Neuronal stem cell (in vitro differentiated cells): ENCODE measurements around the gene ABHD15.

Experiments used
- DNase-seq: peaks from one replicate; pipeline ENCODE4 v3.0.0-alpha.2; 2013; ENCODE audit warnings: low spot score
- H2AFZ ChIP-seq: one replicate; pipeline ENCODE4 v1.6.1; 2013; ENCODE audit warnings: mild to moderate bottlenecking, low read length, inconsistent platforms
- H2AK5ac ChIP-seq: 2 replicates; pipeline ENCODE4 v1.6.1; 2013; ENCODE audit warnings: low read depth, mild to moderate bottlenecking, inconsistent platforms, low read length, moderate library complexity, mixed read lengths
- H2BK120ac ChIP-seq: 2 replicates; pipeline ENCODE4 v1.6.1; 2013; ENCODE audit warnings: low read depth, mild to moderate bottlenecking, inconsistent platforms, low read length, moderate library complexity, mixed read lengths
- H2BK12ac ChIP-seq: one replicate; pipeline ENCODE4 v1.6.1; 2013; ENCODE audit warnings: low read length, inconsistent platforms
- H2BK15ac ChIP-seq: 2 replicates; pipeline ENCODE4 v1.6.1; 2013; ENCODE audit warnings: mild to moderate bottlenecking, low read length, inconsistent platforms, mixed read lengths
- H2BK5ac ChIP-seq: one replicate; pipeline ENCODE4 v1.6.1; 2013; ENCODE audit warnings: inconsistent platforms, mild to moderate bottlenecking, low read length, moderate library complexity
- H3K14ac ChIP-seq: one replicate; pipeline ENCODE4 v1.6.1; 2013; ENCODE audit warnings: low read length, inconsistent platforms
- H3K18ac ChIP-seq: 2 replicates; pipeline ENCODE4 v1.6.1; 2013; ENCODE audit warnings: low read length, inconsistent platforms
- H3K23ac ChIP-seq: 2 replicates; pipeline ENCODE4 v1.6.1; 2013; ENCODE audit warnings: low read depth, mild to moderate bottlenecking, mixed read lengths, low read length, inconsistent platforms; ENCODE audit not compliant: poor library complexity
- H3K27ac ChIP-seq: replicated peaks from 3 replicates; pipeline ENCODE4 v1.5.1; 2013; ENCODE audit warnings: low read length, inconsistent platforms
- H3K27me3 ChIP-seq, 3 experiments: 2 replicates each; pipeline ENCODE4 v1.6.1; 2013; ENCODE audit warnings: low read length in 3 of 3, mild to moderate bottlenecking in 2 of 3, inconsistent platforms in 1 of 3, low read depth in 1 of 3, mixed read lengths in 1 of 3, moderate library complexity in 1 of 3; ENCODE audit not compliant: control insufficient read depth in 3 of 3, insufficient read depth in 3 of 3
- H3K36me3 ChIP-seq, 2 donors: replicated peaks in 1 of 2; 2 replicates each; pipeline ENCODE4 v1.6.1; 2013; ENCODE audit warnings: low read length in 2 of 2; ENCODE audit not compliant: control insufficient read depth in 2 of 2, insufficient read depth in 2 of 2
- H3K4ac ChIP-seq: 2 replicates; pipeline ENCODE4 v1.6.1; 2013; ENCODE audit warnings: inconsistent platforms, mild to moderate bottlenecking, low read length, moderate library complexity
- H3K4me1 ChIP-seq, 2 donors: 1 replicate in 1 of 2; 2 replicates in 1 of 2; pipeline ENCODE4 v1.6.1; 2013; ENCODE audit warnings: low read length in 2 of 2, low read depth in 1 of 2; ENCODE audit not compliant: control insufficient read depth in 2 of 2, insufficient read depth in 1 of 2
- H3K4me2 ChIP-seq: one replicate; pipeline ENCODE4 v1.6.1; 2013; ENCODE audit warnings: mild to moderate bottlenecking, low read length, inconsistent platforms; ENCODE audit not compliant: insufficient read depth, poor library complexity, severe bottlenecking
- H3K4me3 ChIP-seq, 2 donors: 2 replicates each; pipeline ENCODE4 v1.5.1; 2013; ENCODE audit warnings: low read length in 2 of 2, mild to moderate bottlenecking in 2 of 2, inconsistent platforms in 1 of 2, moderate library complexity in 1 of 2
- H3K79me1 ChIP-seq: one replicate; pipeline ENCODE4 v1.6.1; 2013; ENCODE audit warnings: low read depth, mild to moderate bottlenecking, inconsistent platforms, low read length, moderate library complexity
- H3K9ac ChIP-seq: one replicate; pipeline ENCODE4 v1.6.1; 2013; ENCODE audit warnings: mild to moderate bottlenecking, low read depth, low read length, inconsistent platforms; ENCODE audit not compliant: poor library complexity
- H3K9me3 ChIP-seq, 2 donors: replicated peaks in 1 of 2; 2 replicates each; pipeline versions ENCODE3 to v1.6.1; 2013; ENCODE audit warnings: low read length in 2 of 2, mild to moderate bottlenecking in 2 of 2, inconsistent platforms in 1 of 2, low read depth in 1 of 2, mixed read lengths in 1 of 2, moderate library complexity in 1 of 2; ENCODE audit not compliant: control insufficient read depth in 2 of 2, insufficient read depth in 1 of 2
- H4K8ac ChIP-seq: one replicate; pipeline ENCODE4 v1.6.1; 2013; ENCODE audit warnings: low read depth, mild to moderate bottlenecking, inconsistent platforms, low read length, moderate library complexity
- H4K91ac ChIP-seq: one replicate; pipeline ENCODE4 v1.6.1; 2013; ENCODE audit warnings: low read length, low read depth, mild to moderate bottlenecking, inconsistent platforms; ENCODE audit not compliant: poor library complexity
- WGBS, 2 donors: extraction: QIAGEN DNeasy Blood & Tissue Kit; methylation state at CpG; one replicate each; pipeline ENCODE4 v1.1.7; 2013; ENCODE audit warnings: missing lambda C conversion rate in 2 of 2, mixed read lengths in 1 of 2; ENCODE audit not compliant: insufficient read length in 2 of 2, insufficient replicate concordance in 1 of 2; ENCODE audit errors: extremely low coverage in 2 of 2; 5-methylcytosine and 5-hydroxymethylcytosine counted together

The ABHD15 gene

DNA sequence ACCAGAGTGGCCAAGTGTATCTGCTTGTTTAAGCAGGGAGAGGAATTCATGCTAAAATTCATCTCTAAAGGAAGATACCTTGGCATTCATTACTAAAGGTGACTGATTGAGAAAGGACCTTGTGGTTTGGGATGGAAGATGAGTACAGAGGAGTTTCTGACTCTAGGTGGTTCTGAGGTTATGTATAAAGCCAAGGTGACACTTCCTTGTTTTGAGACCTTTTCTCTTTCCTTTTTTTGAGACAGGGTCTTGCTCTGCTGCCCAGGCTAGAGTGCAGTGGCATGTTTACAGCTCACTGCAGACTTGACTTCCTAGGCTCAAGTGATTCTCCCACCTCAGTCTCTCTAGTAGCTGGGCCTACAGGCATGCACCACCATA lies 9.1 kb downstream of the ABHD15 start:
- Histone ChIP-seq H2BK120ac (no peak overlapping the region), H3K14ac (no peak overlapping the region), H3K4me1 (no peaks in the 10 kb centered on the region), H3K4ac (no peak overlapping the region), H2BK15ac (no peak overlapping the region), H3K4me3 (no peak overlapping the region), H3K36me3 (peaks cover 0 to 25% of the 10 kb centered on the region in 2 donors), H4K8ac (no peak overlapping the region), H3K27ac (no peak overlapping the region), H2AFZ (no peak overlapping the region), H3K79me1 (no peaks in the 10 kb centered on the region), H2BK5ac (no peak overlapping the region), H4K91ac (no peak overlapping the region), H3K18ac (no peak overlapping the region), H3K9me3 (no peaks in the 10 kb centered on the region), H3K4me2 (no peak overlapping the region), H3K23ac (no peak overlapping the region), H2BK12ac (no peak overlapping the region), H3K9ac (no peak overlapping the region), H3K27me3 (no peaks in the 10 kb centered on the region), H2AK5ac (no peak overlapping the region)
- DNase-seq, result no peak

DNA sequence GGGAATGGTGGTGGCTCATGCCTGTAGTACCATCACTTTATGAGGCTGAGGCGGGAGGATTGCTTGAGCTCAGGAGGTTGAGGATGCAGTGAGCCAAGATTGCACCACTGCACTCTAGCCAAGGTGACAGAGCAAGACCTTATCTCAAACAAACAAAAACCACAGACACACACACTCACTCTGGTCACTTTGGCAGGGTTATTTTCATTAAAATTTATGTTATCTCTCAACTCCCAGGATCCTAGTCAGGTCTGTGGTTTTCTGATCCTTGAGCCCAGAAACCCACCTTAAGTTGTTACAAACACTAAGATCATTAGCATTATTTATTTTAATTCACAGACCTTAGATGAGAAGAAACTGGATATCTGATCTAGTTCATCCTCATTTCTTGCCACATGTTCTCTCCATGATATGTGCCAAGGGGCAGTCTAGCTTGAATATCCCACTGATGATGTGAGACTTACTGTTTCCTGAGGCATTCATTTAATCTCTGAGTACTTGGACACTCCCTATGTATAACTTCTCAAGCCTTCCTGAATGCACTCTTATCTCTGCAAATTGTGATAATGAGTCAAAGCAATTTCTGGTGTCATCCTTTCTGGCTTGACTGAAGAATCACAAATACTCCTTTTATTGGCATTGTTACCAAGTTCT lies 9.6 kb downstream of the ABHD15 start:
- Histone ChIP-seq H2BK15ac (no peak overlapping the region), H3K36me3 (peaks cover 0 to 20% of the 10 kb centered on the region in 2 donors), H3K9ac (no peak overlapping the region), H3K14ac (no peak overlapping the region), H3K27ac (no peak overlapping the region), H3K23ac (no peak overlapping the region), H3K27me3 (no peaks in the 10 kb centered on the region), H2AK5ac (no peak overlapping the region), H3K4me3 (no peak overlapping the region), H3K4me2 (no peak overlapping the region), H2AFZ (no peak overlapping the region), H4K91ac (no peak overlapping the region), H2BK12ac (no peak overlapping the region), H3K4ac (no peak overlapping the region), H2BK5ac (no peak overlapping the region), H2BK120ac (no peak overlapping the region), H3K4me1 (no peaks in the 10 kb centered on the region), H3K18ac (no peak overlapping the region), H3K9me3 (no peaks in the 10 kb centered on the region), H4K8ac (no peak overlapping the region), H3K79me1 (no peaks in the 10 kb centered on the region)
- DNase-seq, result no peak
- no CpG with 5 or more reads among the region's 1 CpG for WGBS, 2 donors

DNA sequence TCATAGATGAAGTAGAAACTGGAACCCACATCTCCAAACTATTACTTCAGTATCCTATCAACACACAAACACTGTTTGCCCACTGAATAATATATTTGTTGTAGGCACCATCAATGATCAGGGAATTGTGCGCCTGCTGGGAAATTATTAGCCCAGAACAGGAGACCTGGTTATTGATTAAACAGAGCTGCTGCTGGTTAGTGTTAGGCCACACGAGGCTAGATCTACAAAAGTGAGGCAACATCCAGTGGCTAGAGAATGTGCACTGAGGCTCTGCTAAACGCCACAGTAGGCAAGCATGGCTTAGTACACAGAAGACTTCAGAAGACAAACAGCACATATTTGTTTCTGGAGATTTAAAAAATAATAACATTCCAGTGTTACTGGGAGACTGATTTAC lies 11.0 kb downstream of the ABHD15 start:
- no CpG with 5 or more reads among the region's 3 CpGs for WGBS, 2 donors
- peaks cover 0 to 2% of the 10 kb centered on the region in 2 donors for H3K9me3 ChIP-seq

DNA sequence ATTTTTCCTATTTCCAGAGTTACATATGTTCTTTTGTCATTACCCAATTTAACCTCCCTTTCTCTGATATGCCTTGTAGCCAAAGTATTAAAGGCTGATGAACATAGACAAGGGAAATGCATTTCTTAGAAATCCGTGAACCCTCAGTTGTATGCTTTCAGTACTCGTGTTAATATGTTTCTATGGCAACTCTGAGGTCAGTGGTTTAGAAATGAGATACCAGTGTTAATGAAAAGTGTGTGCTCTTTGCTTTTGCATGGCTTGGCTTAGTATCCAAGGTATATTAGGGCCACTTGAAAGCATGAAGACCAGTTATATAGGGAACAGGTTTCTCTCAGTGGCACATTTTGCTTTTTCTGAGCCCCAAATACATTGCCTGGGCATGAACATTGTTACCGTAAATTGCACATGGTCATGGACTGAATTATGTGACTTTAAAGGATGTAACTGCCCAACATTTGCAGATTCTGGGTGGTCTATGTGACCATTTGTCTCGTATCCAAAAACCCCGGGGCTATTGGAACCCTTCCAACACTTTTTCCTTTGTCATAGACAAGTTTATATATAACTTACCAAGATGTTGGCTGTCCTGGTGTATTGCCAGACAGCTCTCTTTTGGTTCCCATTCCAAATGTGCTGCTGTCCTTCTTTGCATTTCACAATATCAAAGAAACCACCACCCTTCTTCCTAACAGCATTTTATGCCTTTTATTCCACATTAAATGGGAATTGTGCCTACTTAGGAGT lies 17.5 kb downstream of the ABHD15 start:
- no peak overlapping the region for H3K14ac ChIP-seq
- H4K8ac ChIP-seq, result no peak overlapping the region
- no peak overlapping the region for H4K91ac ChIP-seq
- H3K27me3 ChIP-seq, result no peaks in the 10 kb centered on the region
- no peak overlapping the region for H2AFZ ChIP-seq
- no peak overlapping the region for H3K18ac ChIP-seq
- no peak overlapping the region for H2BK15ac ChIP-seq
- H2BK120ac ChIP-seq, result no peak overlapping the region
- DNase-seq, result no peak
- H2BK5ac ChIP-seq, result no peak overlapping the region
- no peaks in the 10 kb centered on the region for H3K79me1 ChIP-seq
- H2AK5ac ChIP-seq, result no peak overlapping the region
- no peak overlapping the region for H3K23ac ChIP-seq
- no peak overlapping the region for H3K9ac ChIP-seq
- no peak overlapping the region for H3K4ac ChIP-seq
- peaks cover 0 to 2% of the 10 kb centered on the region in 2 donors for H3K9me3 ChIP-seq
- no peak overlapping the region for H3K4me2 ChIP-seq
- H3K36me3 ChIP-seq, result peaks cover 0 to 30% of the 10 kb centered on the region in 2 donors
- no CpG with 5 or more reads among the region's 5 CpGs for WGBS, 2 donors
- H3K4me3 ChIP-seq, result no peak overlapping the region
- H2BK12ac ChIP-seq, result no peak overlapping the region
- peaks cover 0 to 6% of the 10 kb centered on the region in 2 donors for H3K4me1 ChIP-seq
- H3K27ac ChIP-seq, result no peak overlapping the region

More for the DNA sequence above, 11.0 kb downstream of the ABHD15 start:
- H2BK15ac ChIP-seq, result no peak overlapping the region
- no peak overlapping the region for H3K4ac ChIP-seq
- no peaks in the 10 kb centered on the region for H3K4me1 ChIP-seq
- H3K9ac ChIP-seq, result no peak overlapping the region
- no peak overlapping the region for H3K27ac ChIP-seq
- H2AK5ac ChIP-seq, result no peak overlapping the region
- DNase-seq, result no peak
- H4K8ac ChIP-seq, result no peak overlapping the region
- H3K27me3 ChIP-seq, result no peaks in the 10 kb centered on the region
- no peak overlapping the region for H3K18ac ChIP-seq
- H2BK12ac ChIP-seq, result no peak overlapping the region
- no peak overlapping the region for H3K4me3 ChIP-seq
- H3K79me1 ChIP-seq, result no peaks in the 10 kb centered on the region
- peaks cover 0 to 6% of the 10 kb centered on the region in 2 donors for H3K36me3 ChIP-seq
- H3K23ac ChIP-seq, result no peak overlapping the region
- no peak overlapping the region for H3K14ac ChIP-seq
- H2BK5ac ChIP-seq, result no peak overlapping the region
- H4K91ac ChIP-seq, result no peak overlapping the region
- H3K4me2 ChIP-seq, result no peak overlapping the region
- H2BK120ac ChIP-seq, result no peak overlapping the region
- no peak overlapping the region for H2AFZ ChIP-seq
